Gastrocnemius medialis (tissue), 4 donors: ENCODE results near the gene PARD3.

ENCODE experiments used
- CTCF ChIP-seq, 5 experiments: fragments of 450-650 bp in 3 of 5; fragments of 200-600 bp in 2 of 5; sonication (generic) in 2 of 5; IDR thresholded peaks in 4 of 5; conservative IDR thresholded peaks in 1 of 5; 1 replicate in 4 of 5; 2 replicates in 1 of 5; pipeline ENCODE4 v1.5.1; 2016 to 2019; ENCODE audit warnings: antibody characterized with exemption in 5 of 5, mild to moderate bottlenecking in 3 of 5, moderate library complexity in 3 of 5
- POLR2A ChIP-seq, 2 donors: fragments of 450-650 bp; IDR thresholded peaks; one replicate each; pipeline ENCODE4 v1.6.1; 2017; ENCODE audit warnings: antibody characterized with exemption in 2 of 2, mild to moderate bottlenecking in 2 of 2, moderate library complexity in 2 of 2

GRCh38 chr10:34413756-34414587, 401.1 kb downstream of the PARD3 start:
- TF ChIP-seq CTCF (IDR thresholded peaks at IDR 0.05 in 4 of 5, conservative IDR thresholded peaks at IDR 0.05 in 1 of 5) = no peak
- no peak for TF ChIP-seq POLR2A (IDR thresholded peaks at IDR 0.05)
